Right lobe of liver (tissue), 6 donors: Measurements from ENCODE around the gene PCDHA6. TPM values are rescaled to one million over a fixed set of nuclear protein-coding genes. Genes with fewer than 3 reads are reported as not detected.
"Not testable (repeated sequence)": the region's sequence is repeated elsewhere in the genome, so short reads cannot be mapped to it uniquely, and the experiment has no call there.

Source experiments
- ATAC-seq, 4 donors: fragments of 200-7000 bp; cut with Tn5 transposase; one replicate each; pipeline ENCODE4 v1.9.1; 2020; ENCODE audit warnings: mild to moderate bottlenecking in 4 of 4, moderate library complexity in 4 of 4
- DNase-seq, 3 donors: peaks; one replicate each; pipeline ENCODE4 v3.0.0-alpha.2; 2020
- H3K27ac ChIP-seq, 3 donors: fragments of 200-600 bp; one replicate each; pipeline ENCODE4 v1.8.0; 2022
- H3K27me3 ChIP-seq, 2 donors: fragments of 200-600 bp; one replicate each; pipeline ENCODE4 v1.8.0; 2022
- H3K36me3 ChIP-seq, 4 donors: fragments of 200-600 bp; sonication (generic) in 1 of 4; one replicate each; pipeline versions ENCODE4 v1.5.1 to v1.8.0; 2017 to 2022; ENCODE audit warnings: control low read depth in 1 of 4
- H3K4me1 ChIP-seq, 4 donors: fragments of 200-600 bp; sonication (generic) in 1 of 4; one replicate each; pipeline versions ENCODE4 v1.5.1 to v1.8.0; 2017 to 2022; ENCODE audit warnings: control low read depth in 1 of 4
- H3K4me3 ChIP-seq, 3 donors: fragments of 200-600 bp; one replicate each; pipeline ENCODE4 v1.8.0; 2022
- H3K9me3 ChIP-seq, 4 donors: fragments of 200-600 bp; sonication (generic) in 1 of 4; one replicate each; pipeline versions ENCODE4 v1.5.1 to v1.8.0; 2017 to 2022; ENCODE audit warnings: control low read depth in 1 of 4
- POLR2A ChIP-seq: fragments of 450-650 bp; IDR thresholded peaks from one replicate; pipeline ENCODE4 v1.6.1; 2017; ENCODE audit warnings: antibody characterized with exemption, mild to moderate bottlenecking
- WGBS: methylation state at CpG from one replicate; pipeline ENCODE4 v1.1.6; 2018; ENCODE audit warnings: low coverage, low lambda C conversion rate; ENCODE audit not compliant: insufficient coverage; ENCODE audit errors: missing lambda C conversion rate; 5-methylcytosine and 5-hydroxymethylcytosine counted together
- intact Hi-C, 2 donors: fragments of 100-400 bp; cut with DNase I; formaldehyde crosslinking; loops; one replicate each; pipeline versions ENCODE4 v1.11.2 to v1.14.1; 2022
- total RNA-seq, 6 experiments: library from RNA; depleted of rRNA in 2 of 6; stranded (reverse); fragments of >200 nt in 2 of 6; fragmentation: NEBNext Ultra II Directional in 3 of 6; extraction: Animal tissue kit (Norgen Biotek cat#: 25700) in 3 of 6; gene quantifications; one replicate each; pipeline versions ENCODE4 v1.1.0 to v1.2.4, GENCODE V29; 2016 to 2023
- TF ChIP-seq, protein P1 (sequence below), 4 donors: fragments of 200-600 bp in 3 of 4; fragments of 450-650 bp in 1 of 4; IDR thresholded peaks; one replicate each; pipeline versions ENCODE4 v1.5.1 to v1.8.0; 2016 to 2022; ENCODE audit warnings: antibody characterized with exemption in 4 of 4, mild to moderate bottlenecking in 2 of 4
- donor health status: DM: no; HTN: yes; CAD: no.
- donor health status: DM: no; HTN: no; CAD: no.
- donor health status: DM: no; HTN: no; CAD: no.
- donor health status: DM: no; HTN: yes; CAD: no.
- donor health status: DM: no; HTN: yes; CAD: no.

Gene PCDHA6
- total RNA-seq, 6 experiments from 2014 or later: 0.12 TPM; not detected in 5

GRCh38 chr5:140842798-140843733, 15.3 kb downstream of the PCDHA6 start:
- DNase-seq (no peak), ATAC-seq (no peak)
- WGBS: 47% methylated on average over 7 of the region's 87 CpGs
- Histone ChIP-seq H3K27ac (no peak overlapping the region), H3K9me3 (no peaks in the 10 kb centered on the region), H3K4me3 (no peak overlapping the region), H3K36me3 (no peaks in the 10 kb centered on the region), H3K4me1 (no peaks in the 10 kb centered on the region), H3K27me3 (no peaks in the 10 kb centered on the region)
- TF ChIP-seq POLR2A: no peak
- TF ChIP-seq, protein P1, sequence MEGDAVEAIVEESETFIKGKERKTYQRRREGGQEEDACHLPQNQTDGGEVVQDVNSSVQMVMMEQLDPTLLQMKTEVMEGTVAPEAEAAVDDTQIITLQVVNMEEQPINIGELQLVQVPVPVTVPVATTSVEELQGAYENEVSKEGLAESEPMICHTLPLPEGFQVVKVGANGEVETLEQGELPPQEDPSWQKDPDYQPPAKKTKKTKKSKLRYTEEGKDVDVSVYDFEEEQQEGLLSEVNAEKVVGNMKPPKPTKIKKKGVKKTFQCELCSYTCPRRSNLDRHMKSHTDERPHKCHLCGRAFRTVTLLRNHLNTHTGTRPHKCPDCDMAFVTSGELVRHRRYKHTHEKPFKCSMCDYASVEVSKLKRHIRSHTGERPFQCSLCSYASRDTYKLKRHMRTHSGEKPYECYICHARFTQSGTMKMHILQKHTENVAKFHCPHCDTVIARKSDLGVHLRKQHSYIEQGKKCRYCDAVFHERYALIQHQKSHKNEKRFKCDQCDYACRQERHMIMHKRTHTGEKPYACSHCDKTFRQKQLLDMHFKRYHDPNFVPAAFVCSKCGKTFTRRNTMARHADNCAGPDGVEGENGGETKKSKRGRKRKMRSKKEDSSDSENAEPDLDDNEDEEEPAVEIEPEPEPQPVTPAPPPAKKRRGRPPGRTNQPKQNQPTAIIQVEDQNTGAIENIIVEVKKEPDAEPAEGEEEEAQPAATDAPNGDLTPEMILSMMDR (IDR thresholded peaks at IDR 0.05): no peak
- intact Hi-C loops: no loop called here

DNA sequence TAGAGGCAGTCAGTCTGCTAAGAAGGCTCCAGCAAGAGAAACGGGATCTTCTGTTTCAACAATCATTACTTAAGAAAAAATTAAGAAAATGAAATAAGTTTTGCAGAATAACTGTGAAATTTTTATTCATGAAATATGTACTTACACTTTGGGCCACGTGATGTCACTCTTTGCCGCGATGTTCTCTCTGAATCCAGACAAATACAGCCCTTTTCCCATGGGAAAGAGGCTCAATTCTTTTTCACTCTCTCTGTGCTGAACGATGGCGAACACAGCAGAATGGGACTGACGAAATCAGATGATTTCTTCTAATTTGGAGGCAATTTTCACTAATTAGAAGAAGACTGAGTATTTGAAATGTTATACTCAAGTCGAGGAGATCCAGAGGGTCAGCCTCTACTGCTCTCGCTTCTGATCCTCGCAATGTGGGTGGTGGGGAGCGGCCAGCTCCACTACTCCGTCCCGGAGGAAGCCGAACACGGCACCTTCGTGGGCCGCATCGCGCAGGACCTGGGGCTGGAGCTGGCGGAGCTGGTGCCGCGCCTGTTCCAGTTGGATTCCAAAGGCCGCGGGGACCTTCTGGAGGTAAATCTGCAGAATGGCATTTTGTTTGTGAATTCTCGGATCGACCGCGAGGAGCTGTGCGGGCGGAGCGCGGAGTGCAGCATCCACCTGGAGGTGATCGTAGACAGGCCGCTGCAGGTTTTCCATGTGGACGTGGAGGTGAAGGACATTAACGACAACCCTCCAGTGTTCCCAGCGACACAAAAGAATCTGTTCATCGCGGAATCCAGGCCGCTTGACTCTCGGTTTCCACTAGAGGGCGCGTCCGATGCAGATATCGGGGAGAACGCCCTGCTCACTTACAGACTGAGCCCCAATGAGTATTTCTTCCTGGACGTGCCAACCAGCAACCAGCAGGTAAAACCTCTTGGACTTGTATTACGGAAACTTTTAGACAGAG, 20.7 kb downstream of the PCDHA6 start, which contains the start of gene PCDHA9:
Gene PCDHA9 (plus strand): TSS at position 244 of the 964 bp plus-strand sequence. CDS start 114 bp downstream, at position 358.
- WGBS: 17% methylated on average over 21 of the region's 48 CpGs
- ATAC-seq: not testable (repeated sequence)

GRCh38 chr5:140849831-140850634, 22.3 kb downstream of the PCDHA6 start:
- H3K4me3 ChIP-seq, intact Hi-C loops, H3K4me1 ChIP-seq, H3K27ac ChIP-seq, ATAC-seq, H3K9me3 ChIP-seq, H3K27me3 ChIP-seq, H3K36me3 ChIP-seq, DNase-seq: not testable (repeated sequence)
- 34% methylated on average over 22 of the region's 101 CpGs for WGBS

More for the DNA sequence above, 20.7 kb downstream of the PCDHA6 start, which contains the start of gene PCDHA9:
- intact Hi-C loops, H3K27me3 ChIP-seq, H3K36me3 ChIP-seq, DNase-seq, H3K27ac ChIP-seq, H3K4me1 ChIP-seq, H3K9me3 ChIP-seq, H3K4me3 ChIP-seq: not testable (repeated sequence)

GRCh38 chr5:140855772-140856674, 28.3 kb downstream of the PCDHA6 start, which contains the start of gene PCDHA10:
TSS of gene PCDHA10 (plus strand) at chr5:140855897. CDS start at chr5:140856049, 152 bp downstream.
- H3K27me3 ChIP-seq: no peaks in the 10 kb centered on the region
- DNase-seq (no peak), ATAC-seq (no peak)
- peaks cover 0 to 4% (median 0%) of the 10 kb centered on the region in 4 donors for H3K9me3 ChIP-seq
- intact Hi-C loops: no loop called here
- no peak within 1 kb of the TSS for H3K27ac ChIP-seq
- no peaks in the 10 kb centered on the region for H3K4me1 ChIP-seq
- no peak within 1 kb of the TSS for H3K4me3 ChIP-seq
- 14% methylated on average over 29 of the region's 44 CpGs for WGBS
- H3K36me3 ChIP-seq: no peaks in the 10 kb centered on the region
- TF ChIP-seq, protein P1 (IDR thresholded peaks at IDR 0.05): peak in 1 of 4 donors; percentile 11
- no peak for TF ChIP-seq POLR2A
